Large intestine (tissue), 3 donors: Measurements from ENCODE around the gene SPRED3. TPM values are rescaled to one million over a fixed set of nuclear protein-coding genes. Genes with fewer than 3 reads are reported as not detected.
"Not testable (repeated sequence)": the region's sequence is repeated elsewhere in the genome, so short reads cannot be mapped to it uniquely, and the experiment has no call there.

Source experiments
- DNase-seq, 2 donors: peaks; one replicate each; pipeline versions ENCODE4 v3.0.0 to v3.0.0-alpha.2; 2013
- H3K27ac ChIP-seq: one replicate; pipeline ENCODE4 v1.5.1; 2013; ENCODE audit warnings: low read length
- H3K27me3 ChIP-seq: 2 replicates; pipeline ENCODE4 v1.6.1; 2013; ENCODE audit warnings: low read length; ENCODE audit not compliant: control insufficient read depth, insufficient read depth
- H3K36me3 ChIP-seq: 2 replicates; pipeline ENCODE4 v1.6.1; 2013; ENCODE audit warnings: low read length; ENCODE audit not compliant: control insufficient read depth, insufficient read depth
- H3K4me1 ChIP-seq: one replicate; pipeline ENCODE4 v1.6.1; 2013; ENCODE audit warnings: low read length; ENCODE audit not compliant: control insufficient read depth, insufficient read depth
- H3K4me3 ChIP-seq: one replicate; pipeline ENCODE4 v1.5.1; 2013; ENCODE audit warnings: low read length
- H3K9me3 ChIP-seq: one replicate; pipeline ENCODE4 v1.6.1; 2013; ENCODE audit warnings: mild to moderate bottlenecking, low read depth, low read length, moderate library complexity; ENCODE audit not compliant: control insufficient read depth
- WGBS: methylation state at CpG from one replicate; pipeline ENCODE4 v1.1.5; 2013; ENCODE audit warnings: low lambda C conversion rate; ENCODE audit not compliant: insufficient coverage; 5-methylcytosine and 5-hydroxymethylcytosine counted together
- polyA plus RNA-seq: library from polyadenylated mRNA; unstranded; fragments of 120-200 nt; gene quantifications from one replicate; pipeline ENCODE4 v1.2.1, GENCODE V29; 2013

SPRED3 gene
- polyA plus RNA-seq, 1 donor, result 3.9 TPM

DNA sequence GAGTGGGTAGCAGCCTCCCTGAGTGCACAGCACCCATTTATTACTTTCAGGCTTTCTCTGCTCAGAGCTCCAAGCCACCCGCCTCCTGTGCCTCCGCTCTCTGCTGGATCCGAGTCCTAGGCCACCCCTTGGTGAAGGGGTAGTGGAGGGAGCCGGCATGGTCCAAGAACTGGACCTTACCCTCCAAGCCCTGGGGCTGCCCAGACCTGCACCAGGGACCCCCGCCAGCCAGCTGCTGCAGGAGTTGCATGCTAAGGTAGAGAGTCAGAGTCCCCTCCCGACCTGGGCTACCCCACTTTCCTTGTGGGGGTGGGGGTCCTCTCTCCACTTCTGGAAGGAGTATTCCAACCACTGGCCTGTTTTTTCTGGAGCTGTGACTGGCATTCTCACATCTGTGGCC lies 16.4 kb downstream of the SPRED3 start:
- Histone ChIP-seq H3K4me3 (no peak overlapping the region), H3K27ac (no peak overlapping the region), H3K4me1 (peaks cover 6% of the 10 kb centered on the region), H3K9me3 (no peaks in the 10 kb centered on the region), H3K36me3 (peaks cover 20% of the 10 kb centered on the region), H3K27me3 (no peaks in the 10 kb centered on the region)
- WGBS, result no CpG with 5 or more reads among the region's 6 CpGs
- no peak for DNase-seq

DNA sequence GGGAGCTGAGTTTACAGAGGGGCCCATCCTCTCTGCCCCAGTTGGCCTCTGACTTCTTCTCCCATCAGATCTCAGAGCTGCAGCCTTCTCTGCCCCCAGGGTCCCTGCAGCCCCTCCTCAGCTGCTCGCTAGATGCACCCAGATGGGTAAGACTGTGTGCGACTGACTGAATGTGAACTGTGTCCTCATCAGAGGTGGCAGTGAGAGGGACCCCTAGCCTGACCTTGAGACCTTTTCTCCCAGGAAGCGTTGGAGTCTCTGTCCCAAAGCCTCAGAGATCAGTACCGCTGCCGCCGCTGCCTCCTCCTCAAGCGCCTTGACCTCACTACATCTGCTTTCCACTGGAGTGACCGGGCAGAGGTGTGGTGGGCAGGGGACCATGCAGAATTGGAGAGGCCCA lies 16.8 kb downstream of the SPRED3 start:
- Histone ChIP-seq H3K4me3 (no peak overlapping the region), H3K36me3 (peaks cover 20% of the 10 kb centered on the region), H3K27me3 (no peaks in the 10 kb centered on the region), H3K4me1 (peaks cover 6% of the 10 kb centered on the region), H3K27ac (no peak overlapping the region), H3K9me3 (no peaks in the 10 kb centered on the region)
- WGBS, result no CpG with 5 or more reads among the region's 8 CpGs
- no peak for DNase-seq

DNA sequence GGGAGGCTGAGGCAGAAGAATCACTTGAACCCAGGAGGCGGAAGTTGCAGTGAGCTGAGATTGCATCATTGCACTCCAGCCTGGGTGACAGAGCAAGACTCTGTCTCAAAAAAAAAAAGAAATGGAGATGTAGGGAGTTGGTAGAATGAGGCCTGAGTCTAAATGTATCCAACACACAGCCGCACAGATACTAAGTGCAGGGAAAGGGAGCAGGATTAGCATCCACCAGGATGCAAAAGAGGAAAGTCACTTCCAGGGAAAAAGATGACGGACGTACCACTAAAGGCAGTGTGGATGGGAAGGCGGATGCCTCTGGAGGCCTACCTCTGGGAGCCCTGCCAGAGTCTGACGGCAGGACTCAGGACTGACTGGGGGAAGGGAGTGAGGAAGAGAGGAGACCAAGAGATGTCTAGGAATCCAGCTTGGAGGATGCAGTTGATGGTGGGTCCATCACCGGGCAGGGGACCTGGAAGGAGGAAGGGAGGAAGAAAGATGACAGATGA lies 21.2 kb downstream of the SPRED3 start:
- Histone ChIP-seq H3K9me3 (no peaks in the 10 kb centered on the region), H3K27me3 (no peaks in the 10 kb centered on the region), H3K4me3 (no peak overlapping the region), H3K27ac (no peak overlapping the region), H3K36me3 (peaks cover 20% of the 10 kb centered on the region), H3K4me1 (no peaks in the 10 kb centered on the region)
- WGBS, result 83% methylated on average over 2 of the region's 7 CpGs
- no peak for DNase-seq

DNA sequence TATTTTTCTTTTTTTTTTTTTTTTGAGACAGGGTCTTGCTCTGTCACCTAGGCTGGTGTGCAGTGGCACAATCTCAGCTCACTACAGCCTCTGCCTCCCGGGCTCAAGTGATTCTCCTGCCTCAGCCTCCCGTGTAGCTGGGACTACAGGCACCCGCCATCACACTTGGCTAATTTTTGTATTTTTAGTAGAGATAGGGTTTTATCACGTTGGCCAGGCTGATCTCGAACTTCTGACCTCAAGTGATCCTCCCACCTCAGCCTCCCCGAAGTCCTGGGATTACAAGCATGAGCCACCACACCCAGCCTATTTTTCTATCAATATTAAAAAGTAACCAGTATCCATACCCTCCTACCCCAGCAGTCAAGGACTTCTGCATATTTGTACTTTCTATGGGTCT lies 21.9 kb downstream of the SPRED3 start:
- H3K27ac ChIP-seq, H3K4me1 ChIP-seq, H3K27me3 ChIP-seq, H3K9me3 ChIP-seq, DNase-seq, H3K4me3 ChIP-seq: not testable (repeated sequence)
- H3K36me3 ChIP-seq, result peaks cover 13% of the 10 kb centered on the region
- WGBS, result no CpG with 5 or more reads among the region's 6 CpGs

DNA sequence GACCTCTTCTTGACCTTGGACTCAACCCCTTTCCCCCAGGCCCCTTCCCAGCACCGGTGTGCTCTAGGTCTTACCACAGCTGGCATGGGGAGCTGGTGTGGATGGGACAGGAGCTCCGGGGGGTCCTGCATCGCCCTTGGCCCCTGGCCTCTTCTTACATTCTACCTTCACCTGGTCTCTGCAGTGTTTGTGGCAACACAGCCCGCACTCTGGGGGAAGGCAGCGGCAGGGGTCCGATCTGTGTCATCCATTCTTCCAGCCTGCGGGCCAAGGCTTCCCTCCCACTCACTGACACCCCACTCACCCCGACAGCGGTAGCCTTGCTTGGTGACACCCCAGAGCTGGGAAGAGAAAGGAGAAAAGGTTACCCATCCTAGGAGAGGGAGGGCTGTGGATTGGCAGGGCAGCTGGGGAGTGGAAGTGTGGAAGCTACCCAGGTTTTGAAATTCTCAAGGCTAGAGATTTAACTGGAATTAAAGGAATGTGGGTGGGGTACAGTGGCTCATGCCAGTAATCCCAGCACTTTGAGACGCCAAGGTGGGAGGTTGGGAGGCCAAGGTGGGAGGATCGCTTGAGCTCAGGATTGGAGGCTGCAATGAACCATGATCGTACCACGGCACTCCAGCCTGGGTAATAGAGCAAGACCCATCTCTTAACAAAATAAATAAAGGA lies 22.7 kb downstream of the SPRED3 start:
- Histone ChIP-seq H3K27me3 (no peaks in the 10 kb centered on the region), H3K36me3 (peaks cover 11% of the 10 kb centered on the region), H3K4me1 (no peaks in the 10 kb centered on the region), H3K27ac (no peak overlapping the region), H3K9me3 (no peaks in the 10 kb centered on the region), H3K4me3 (no peak overlapping the region)
- no CpG with 5 or more reads among the region's 13 CpGs for WGBS
- DNase-seq, result no peak

DNA sequence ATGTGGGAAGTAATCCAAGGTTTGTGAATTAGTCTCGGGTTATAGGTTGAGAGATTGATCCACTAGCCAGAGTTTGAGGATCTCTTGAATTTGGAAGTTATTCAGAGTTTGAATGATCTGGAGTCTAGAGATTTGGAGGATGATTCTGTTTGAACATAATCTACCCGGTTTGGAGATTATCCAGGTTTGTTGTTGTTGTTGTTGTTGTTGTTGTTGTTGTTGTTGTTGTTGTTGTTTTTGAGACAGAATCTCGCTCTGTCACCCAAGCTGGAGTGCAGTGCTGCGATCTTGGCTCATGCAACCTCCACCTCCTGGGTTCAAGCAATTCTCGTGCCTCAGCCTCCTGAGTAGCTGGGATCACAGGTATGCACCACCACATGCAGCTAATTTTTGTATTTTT lies 23.4 kb downstream of the SPRED3 start:
- not testable (repeated sequence) for H3K4me1 ChIP-seq

DNA sequence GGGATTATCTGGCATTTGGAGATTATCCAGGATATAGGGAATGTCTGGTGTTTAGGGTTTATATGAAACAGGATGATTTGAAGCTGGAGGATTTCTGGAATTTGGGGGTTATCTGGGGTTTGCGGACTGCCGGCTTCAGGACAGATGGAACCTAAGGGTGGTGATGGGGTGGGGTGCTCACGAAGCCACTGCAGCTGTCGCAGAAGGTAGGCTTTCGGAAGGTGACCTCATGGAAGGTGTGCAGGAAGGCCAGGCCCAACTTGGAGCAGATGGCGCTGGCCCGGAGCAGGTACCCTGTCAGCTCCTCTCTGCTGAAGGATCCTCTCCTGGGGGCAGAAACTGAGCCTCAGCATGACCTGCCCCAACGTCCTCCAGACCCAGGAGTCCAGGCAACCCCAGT lies 24.0 kb downstream of the SPRED3 start:
- H3K36me3 ChIP-seq, result peaks cover 2% of the 10 kb centered on the region
- H3K9me3 ChIP-seq, result no peaks in the 10 kb centered on the region
- no CpG with 5 or more reads among the region's 8 CpGs for WGBS
- H3K27ac ChIP-seq, result no peak overlapping the region
- no peaks in the 10 kb centered on the region for H3K4me1 ChIP-seq
- no peak overlapping the region for H3K4me3 ChIP-seq
- H3K27me3 ChIP-seq, result no peaks in the 10 kb centered on the region
- DNase-seq, result no peak

More for the DNA sequence above, 23.4 kb downstream of the SPRED3 start:
- 100% methylated on average over 1 of the region's 5 CpGs for WGBS
- H3K27me3 ChIP-seq, H3K27ac ChIP-seq, H3K36me3 ChIP-seq, H3K4me3 ChIP-seq, H3K9me3 ChIP-seq, DNase-seq: not testable (repeated sequence)

DNA sequence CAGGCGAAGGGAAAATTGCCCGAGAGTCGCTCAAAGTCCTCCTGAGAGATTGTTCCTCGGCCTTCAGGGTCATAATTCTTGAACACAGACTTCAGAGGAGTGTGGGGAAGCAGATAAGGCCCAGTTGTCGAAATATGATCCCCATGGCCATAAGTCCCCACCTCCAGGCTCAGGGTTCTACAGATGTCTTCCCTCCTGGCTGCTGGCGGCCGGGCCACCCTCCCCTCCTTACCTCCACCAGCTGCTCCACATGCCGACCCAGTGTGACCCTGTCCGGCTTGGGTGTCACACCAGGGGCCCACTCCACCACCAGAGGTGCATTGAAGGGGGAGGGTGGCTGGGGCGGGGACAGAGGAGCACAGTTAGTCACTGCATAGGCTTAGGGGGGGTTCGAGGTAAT lies 24.5 kb downstream of the SPRED3 start:
- Histone ChIP-seq H3K9me3 (no peaks in the 10 kb centered on the region), H3K27me3 (peaks cover 3% of the 10 kb centered on the region), H3K4me1 (peaks cover 1% of the 10 kb centered on the region), H3K4me3 (no peak overlapping the region), H3K36me3 (peaks cover 2% of the 10 kb centered on the region), H3K27ac (no peak overlapping the region)
- no CpG with 5 or more reads among the region's 11 CpGs for WGBS
- peak in 1 of 2 donors; percentile 23 for DNase-seq

DNA sequence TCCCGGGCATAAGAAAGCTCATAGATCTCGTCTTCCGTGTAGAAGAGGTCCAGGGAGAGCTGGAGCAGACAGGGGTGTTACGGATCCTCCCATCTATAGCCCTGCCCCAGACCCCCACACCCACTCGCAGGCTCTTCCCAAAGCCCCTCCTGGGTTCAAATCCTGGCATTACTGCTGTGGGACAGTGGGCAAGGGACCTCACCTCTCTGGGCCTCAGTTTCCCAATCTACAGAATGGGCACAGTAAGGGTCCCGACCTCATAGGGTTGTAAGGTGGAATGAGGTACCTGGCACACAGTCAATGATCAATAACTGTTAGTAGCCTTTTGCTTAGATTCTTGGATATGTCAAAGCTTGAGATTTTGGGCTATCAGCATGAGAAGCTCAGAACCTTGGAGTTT lies 24.9 kb downstream of the SPRED3 start:
- peaks cover 6% of the 10 kb centered on the region for H3K4me1 ChIP-seq
- no peak for DNase-seq
- H3K9me3 ChIP-seq, result no peaks in the 10 kb centered on the region
- H3K27ac ChIP-seq, result no peak overlapping the region
- peaks cover 5% of the 10 kb centered on the region for H3K27me3 ChIP-seq
- no peak overlapping the region for H3K4me3 ChIP-seq
- no CpG with 5 or more reads among the region's 6 CpGs for WGBS
- peaks cover 2% of the 10 kb centered on the region for H3K36me3 ChIP-seq

DNA sequence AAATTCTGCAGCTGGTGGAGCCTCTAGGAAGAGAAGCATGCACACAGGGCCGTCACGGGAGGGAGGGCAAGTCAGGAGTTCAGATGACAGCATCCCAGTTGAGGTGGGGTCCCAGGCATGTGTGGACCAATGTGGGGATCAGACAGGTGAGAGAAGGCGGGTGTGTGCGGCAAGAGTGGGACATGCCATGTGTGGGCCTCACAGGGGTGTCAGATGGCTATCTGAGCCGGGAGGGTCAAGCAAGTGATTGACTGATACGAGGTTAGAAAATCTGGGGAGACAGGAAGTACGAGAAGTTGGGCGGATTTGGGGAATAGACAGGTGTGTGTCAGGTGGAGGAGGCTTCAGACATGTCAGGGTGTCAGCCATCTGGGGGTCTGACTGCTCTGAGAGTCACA lies 28.6 kb downstream of the SPRED3 start:
- H3K27me3 ChIP-seq, result peaks cover 7% of the 10 kb centered on the region
- no peak overlapping the region for H3K4me3 ChIP-seq
- DNase-seq, result no peak
- H3K9me3 ChIP-seq, result no peaks in the 10 kb centered on the region
- H3K36me3 ChIP-seq, result no peaks in the 10 kb centered on the region
- no CpG with 5 or more reads among the region's 8 CpGs for WGBS
- peaks cover 7% of the 10 kb centered on the region for H3K4me1 ChIP-seq
- H3K27ac ChIP-seq, result no peak overlapping the region
